ENCODE measurements around the gene FBXL4.

FBXL4 gene

DNA sequence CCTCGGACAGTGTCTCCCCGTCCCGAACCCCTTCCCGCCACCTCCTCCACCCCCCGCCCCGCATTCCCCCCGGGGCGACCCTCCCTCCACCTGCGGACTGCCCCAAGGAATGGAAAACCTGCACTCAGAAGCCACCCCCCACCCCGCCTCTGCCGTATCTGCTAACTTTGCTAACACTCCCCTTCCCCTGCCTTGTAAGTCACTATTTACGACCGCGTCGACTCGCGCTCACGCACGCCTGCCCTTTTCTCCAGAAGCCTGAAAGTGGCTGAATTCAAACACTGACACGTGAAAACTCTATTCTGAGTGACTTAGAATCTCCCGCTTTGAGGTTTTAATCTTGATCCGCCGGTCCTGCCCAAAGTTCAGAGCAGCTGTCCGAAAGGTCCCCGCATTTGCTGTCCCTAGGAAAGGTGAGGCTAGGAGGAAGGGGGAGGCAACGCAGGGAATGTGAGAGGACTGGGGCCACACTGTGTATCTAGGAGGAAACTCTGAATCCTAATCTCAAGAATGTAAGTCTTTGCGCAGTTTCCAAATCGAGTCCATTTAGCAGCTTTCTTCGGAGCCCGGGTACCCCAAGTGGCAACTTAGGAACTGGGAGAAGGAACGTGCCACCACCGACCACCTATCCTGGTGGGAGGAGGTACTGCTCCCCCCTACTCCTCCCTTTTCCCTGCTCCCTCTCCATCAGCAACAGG is 122.7 kb downstream of the FBXL4 start:
- DNase-seq (ENCODE audit: low read depth): no peak

DNA sequence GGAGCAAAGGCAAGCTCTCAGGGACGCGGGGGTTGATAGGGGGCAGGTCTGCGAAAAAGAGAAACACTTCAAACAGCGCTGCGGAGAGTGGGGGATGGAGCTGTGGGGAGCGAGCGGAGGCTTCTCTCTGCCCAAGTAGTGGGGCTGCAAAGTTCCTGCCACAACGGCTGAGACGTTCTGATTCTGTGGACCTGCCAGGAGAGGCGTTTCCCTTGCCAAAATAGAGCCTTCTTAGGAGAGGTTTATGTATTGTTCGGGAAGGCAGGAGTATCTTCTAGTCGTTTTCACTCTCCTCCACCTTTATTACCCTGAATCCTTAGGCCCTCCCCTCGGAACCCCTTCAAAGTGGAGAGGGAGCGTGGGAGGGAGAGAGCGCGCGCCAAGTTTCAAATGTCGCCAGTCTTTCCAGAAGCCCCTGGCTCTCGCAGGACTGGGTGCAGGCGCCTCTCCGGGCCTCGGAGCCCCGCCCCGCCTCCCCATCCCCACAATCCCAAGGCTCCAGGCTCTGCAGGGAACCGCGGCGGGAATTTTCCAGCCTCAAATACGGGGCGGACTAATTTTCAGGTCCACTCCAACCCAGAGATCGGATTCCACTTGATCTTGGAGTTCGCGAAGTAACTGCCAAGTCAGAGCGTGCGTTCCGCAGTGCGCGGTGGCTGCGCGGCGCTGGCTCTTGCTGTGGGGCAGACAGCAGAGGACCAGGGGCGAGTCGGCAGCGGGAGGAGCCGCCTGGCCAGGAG is 123.4 kb downstream of the FBXL4 start:
- no peak for DNase-seq (ENCODE audit: low read depth)

DNA sequence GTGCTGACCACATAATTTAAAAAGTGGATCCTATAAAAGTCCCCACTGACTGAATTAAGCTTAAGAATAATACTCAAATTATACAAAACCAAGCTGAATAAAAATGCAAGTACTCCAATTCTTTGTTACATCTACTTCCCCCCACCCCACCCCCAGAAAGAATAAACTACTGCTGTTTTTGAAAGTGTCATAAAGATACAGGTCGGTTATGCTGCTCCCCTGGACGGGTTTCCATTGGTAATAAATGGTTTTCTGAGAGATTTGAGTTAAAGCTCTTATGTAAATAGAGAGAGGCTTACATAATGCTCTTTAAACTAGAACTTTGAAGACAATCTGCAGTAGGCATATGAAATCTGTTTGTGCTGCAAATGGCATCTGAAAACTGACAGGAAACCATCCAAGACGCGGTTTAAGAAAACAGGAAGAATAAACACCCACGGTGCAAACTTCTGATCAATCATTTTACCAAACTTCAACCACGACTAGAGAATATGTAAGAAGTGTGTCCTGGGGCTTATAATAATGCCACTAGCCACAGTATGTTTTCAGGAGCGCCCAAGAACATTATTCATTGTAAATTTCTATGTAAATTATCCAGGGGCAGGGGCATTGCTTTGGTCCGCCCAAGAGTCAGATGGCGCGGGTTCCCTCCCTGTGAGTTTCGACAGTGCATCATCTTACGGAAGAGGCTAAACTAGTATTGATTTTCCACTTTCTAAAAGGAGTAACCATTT is 124.2 kb downstream of the FBXL4 start:
- DNase-seq (ENCODE audit: low read depth): no peak

DNA sequence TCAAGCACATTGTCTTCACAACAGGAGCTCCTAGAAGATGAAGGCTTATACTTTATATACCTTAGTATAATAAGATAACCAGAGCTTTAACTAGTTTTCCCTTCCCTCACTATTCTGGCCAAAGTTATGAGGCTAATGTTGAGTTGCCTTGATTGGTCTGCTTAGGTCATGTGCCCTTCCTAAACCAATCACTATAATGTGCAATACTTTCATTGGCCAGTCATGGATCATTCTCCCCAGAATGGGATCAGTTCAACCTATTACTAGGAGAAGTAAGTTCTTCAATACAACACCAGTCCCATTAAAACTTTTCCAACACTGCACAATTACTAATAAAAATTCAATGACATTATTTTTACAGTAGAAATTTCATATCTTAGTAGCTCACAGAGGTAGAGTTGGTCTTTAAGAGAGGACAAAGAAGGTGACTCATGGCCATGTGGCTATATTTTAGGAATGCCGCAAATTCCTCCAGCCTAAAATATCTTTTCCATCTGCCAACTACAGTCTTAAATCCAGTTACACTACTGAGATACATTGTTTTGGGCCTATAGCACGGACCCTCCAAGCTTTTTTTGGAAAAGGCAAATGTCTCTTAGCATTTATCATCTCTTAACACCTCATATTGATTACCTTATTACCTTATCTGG is 125.9 kb downstream of the FBXL4 start:
- no peak for DNase-seq (ENCODE audit: low read depth)
